Mammary epithelial cell (primary cell): ENCODE data around the gene PTPN13.

Source experiments
- CTCF ChIP-seq, 2 donors: IDR thresholded peaks in 1 of 2; conservative IDR thresholded peaks in 1 of 2; 2 replicates each; pipeline ENCODE4 v1.5.1; 2011 to 2012; ENCODE audit warnings: inconsistent platforms in 2 of 2, low read length in 2 of 2, mild to moderate bottlenecking in 2 of 2, control low read depth in 1 of 2, low read depth in 1 of 2; ENCODE audit not compliant: insufficient read depth in 1 of 2; ENCODE audit errors: extremely low read depth in 1 of 2
- EZH2 ChIP-seq: IDR thresholded peaks from 2 replicates; pipeline ENCODE4 v1.6.1; 2012; ENCODE audit warnings: low read length, inconsistent platforms, borderline replicate concordance

DNA sequence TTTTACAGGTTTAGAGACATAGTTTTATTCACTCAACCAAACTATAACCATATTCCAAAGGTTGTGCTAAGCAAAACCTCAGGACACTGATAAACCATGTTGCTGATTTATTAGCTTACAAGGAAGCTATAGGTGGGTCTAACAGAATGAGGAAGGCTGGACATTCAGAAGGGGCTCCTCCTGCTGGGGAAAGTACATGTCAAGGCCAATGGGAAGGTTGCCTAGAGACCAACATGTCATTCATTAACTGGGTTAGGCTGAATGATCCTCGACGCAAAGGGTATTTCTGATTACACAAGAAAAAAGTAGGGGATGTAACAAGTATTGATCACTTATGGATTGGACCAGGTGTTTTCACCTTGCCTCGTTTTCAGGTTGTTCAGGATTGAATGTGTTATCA is 224.7 kb downstream of the PTPN13 start:
- no peak for TF ChIP-seq CTCF (conservative IDR thresholded peaks at IDR 0.05 in 1 of 2, IDR thresholded peaks at IDR 0.05 in 1 of 2; ENCODE audit: extremely low read depth in 1 of 2, insufficient read depth in 1 of 2, low read depth in 1 of 2, low read length in 2 of 2)
- TF ChIP-seq EZH2: no peak
